Endothelial cell of coronary artery (primary cell): ENCODE measurements around the gene PITPNM3. TPM values are rescaled to one million over a fixed set of nuclear protein-coding genes. Genes with fewer than 3 reads are reported as not detected.

Experiments used
- total RNA-seq: library from RNA; depleted of rRNA; stranded (reverse); fragments of >200 nt; gene quantifications from 2 replicates; pipeline ENCODE4 v1.2.3, GENCODE V29; 2014

The PITPNM3 gene
- 2.2 and 2.7 TPM in 2 replicates for total RNA-seq

DNA sequence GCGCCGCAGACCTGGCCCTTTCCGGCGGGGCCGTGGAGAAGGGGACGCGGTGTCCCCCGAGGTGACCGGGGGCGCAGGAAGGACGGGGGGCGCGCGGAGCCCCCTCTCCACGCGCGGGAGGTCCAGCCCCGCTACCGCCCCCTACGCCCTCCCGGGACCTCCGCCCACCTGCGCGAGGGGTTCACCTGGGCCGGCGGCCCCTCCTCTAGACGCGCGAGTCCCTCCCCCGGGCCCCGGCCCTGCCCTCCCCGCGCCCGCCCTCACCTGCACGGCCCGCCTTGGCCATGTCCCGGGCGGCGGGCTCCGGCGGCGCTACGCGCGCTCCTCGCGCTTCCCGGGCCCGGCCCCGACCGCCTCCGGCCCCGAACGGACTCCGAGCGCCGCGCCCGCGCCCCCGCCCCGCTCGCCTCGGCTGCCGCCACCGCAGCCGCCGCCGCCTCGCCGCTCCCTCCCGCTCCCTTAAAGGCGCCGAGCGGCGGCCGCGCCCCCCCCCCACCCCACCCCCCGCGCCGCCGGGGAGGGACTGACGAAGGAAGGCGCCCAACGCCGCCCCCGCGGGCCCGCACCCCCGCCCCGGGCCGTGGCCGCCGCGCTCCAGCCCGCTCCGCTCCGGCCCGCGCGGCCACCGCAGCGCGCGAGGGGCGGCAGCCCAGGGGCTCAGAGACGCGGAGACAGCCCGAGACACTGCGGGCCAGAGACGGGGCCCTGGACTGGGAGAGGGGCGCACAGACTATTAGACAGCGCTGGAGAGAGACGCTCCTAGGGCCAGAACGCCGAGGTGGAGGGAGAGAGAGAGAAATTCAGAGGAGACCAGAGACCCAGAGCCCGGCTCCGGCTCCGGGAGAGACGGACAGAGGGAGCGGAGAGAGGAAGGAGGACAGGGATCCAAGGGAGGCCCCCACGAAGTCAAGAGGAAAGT lies at the start of gene PITPNM3:
Gene PITPNM3, minus strand, starts transcription at position 435 of the 919 bp plus-strand sequence. Its CDS starts 149 bp downstream, at position 286.

DNA sequence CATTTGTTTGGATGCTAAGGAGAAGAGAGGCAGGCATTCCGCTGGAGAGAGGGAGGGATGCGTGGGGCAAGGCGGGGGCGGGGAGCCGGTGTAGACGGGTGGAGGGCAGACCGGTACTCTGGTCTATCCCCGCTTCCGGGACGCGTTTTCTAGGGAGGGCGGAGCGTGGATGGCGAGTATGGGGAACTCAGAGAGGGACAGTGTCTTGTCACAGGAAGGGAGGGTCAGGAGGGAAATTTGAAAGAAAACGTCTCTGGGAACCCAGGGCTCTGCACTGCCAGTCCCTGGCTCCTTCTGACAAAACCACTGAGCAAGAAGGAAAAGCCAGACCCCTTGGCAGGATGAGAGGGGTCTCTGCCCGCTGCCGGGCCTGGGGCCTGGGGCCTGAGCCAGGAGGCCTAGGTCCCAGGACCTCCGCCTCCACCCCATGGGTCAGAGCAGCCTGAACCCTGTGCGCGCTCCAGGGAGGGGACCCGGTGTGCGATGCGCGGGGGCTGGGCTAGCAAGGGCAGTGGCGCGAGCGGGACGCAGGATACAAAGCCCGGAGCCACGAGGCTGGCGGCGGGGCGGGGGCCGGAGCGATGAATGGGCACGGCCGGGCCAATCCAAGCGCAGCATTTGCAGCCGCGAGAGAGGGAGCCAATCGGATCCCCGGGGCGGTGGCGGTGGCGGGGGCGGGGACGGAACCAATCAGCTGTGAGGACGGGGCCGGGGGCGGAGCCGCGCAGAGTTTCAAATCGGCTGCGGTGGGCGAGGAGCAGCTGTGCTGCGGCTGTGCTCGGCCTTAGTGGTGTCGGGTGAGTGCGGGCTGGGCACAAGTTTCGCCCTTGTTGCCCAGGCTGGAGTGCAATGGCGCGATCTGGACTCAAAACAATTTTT lies 112.4 kb downstream of the PITPNM3 start, which contains the start of gene PIMREG:
Gene PIMREG, plus strand, starts transcription at position 764 of the 879 bp plus-strand sequence. CDS start 656 bp downstream, outside the sequence.

DNA sequence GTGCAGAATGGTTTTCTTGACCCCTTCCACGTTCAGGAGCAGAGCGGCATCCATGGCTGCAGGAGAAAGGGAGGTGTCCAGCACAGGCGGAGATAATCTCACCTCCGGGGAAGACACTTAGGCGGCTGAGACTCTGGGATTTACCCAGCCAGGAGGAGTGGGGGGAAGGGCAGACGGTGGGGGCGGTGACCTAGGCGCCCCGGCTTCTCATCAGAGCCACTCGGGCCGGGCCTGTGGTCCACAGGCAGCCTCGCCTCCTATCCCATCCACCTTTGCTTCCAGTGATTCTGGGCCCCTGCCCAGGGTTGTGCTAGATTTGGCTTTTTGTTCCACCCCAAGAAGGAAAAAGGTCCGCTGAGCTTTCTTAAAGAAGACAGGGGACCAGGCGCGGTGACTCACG lies 121.3 kb downstream of the PITPNM3 start, which contains the start of gene AIPL1:
Gene AIPL1, minus strand, starts transcription at position 71 of the 400 bp plus-strand sequence. Its CDS starts 17 bp downstream, at position 54.

Other genes with a start within 250 kb of the PITPNM3 start
- not detected in 2 replicates for gene AIPL1, start 121.4 kb downstream of the PITPNM3 start, total RNA-seq
- 8.8 and 20.2 TPM in 2 replicates for gene PIMREG, start 112.1 kb downstream of the PITPNM3 start, total RNA-seq
- gene KIAA0753, start 84.2 kb upstream of the PITPNM3 start, total RNA-seq, result 9.9 and 13.5 TPM in 2 replicates
- 102 and 157 TPM in 2 replicates for gene TXNDC17, start 84.5 kb upstream of the PITPNM3 start, total RNA-seq
- gene MED31, start 95.0 kb upstream of the PITPNM3 start, total RNA-seq, result 10.3 and 12.9 TPM in 2 replicates
- 0.18 and 0.38 TPM in 2 replicates for gene C17orf100, start 95.2 kb upstream of the PITPNM3 start, total RNA-seq
- gene SLC13A5, start 156.8 kb upstream of the PITPNM3 start, total RNA-seq, result not detected in 2 replicates
- 16.7 and 24.9 TPM in 2 replicates for gene XAF1, start 199.5 kb upstream of the PITPNM3 start, total RNA-seq
- gene FBXO39, start 219.7 kb upstream of the PITPNM3 start, total RNA-seq, result 0.56 and 1.3 TPM in 2 replicates